NCI-H2196 treated with DMSO at 0.1 percent for 48 hours (cell line): ENCODE results near the gene TIAM1.

Experiments
- DNase-seq: peaks from one replicate; lab custom pipeline; 2025; ENCODE audit not compliant: unreplicated experiment; lab: John Stamatoyannopoulos, UW

The TIAM1 gene

DNA sequence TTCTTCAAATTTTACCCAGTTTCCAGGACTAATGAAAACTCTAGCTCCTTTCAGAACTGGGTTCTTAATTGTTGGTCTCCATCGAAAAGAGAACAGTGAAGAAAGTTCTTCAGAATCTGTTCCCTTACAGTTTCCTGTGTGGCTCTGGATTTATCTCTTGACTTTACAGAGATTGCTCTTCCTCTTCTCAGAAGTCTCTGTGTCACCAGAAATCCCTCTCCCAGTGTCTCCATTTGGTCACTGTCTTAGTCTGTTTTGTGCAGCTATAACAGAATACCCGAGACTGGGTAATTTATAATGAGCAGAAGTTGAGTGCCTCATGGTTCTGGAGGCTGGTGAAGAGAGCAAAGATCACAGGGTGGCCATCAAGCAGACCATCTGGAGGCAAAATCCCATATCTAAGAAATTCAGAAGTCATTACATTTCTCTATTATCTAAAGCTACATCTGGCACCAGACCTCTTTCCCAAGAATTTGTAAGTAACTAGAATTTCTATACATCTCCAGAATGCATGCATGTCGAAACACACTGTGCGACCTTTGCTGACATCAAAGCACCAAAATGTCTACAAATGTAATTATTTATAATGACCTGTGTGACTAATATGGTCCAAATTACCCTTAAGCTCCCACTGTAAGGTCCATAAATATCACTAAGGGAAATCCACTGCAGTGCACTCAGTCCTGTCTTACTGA lies 240.3 kb downstream of the TIAM1 start:
- no peak for DNase-seq

DNA sequence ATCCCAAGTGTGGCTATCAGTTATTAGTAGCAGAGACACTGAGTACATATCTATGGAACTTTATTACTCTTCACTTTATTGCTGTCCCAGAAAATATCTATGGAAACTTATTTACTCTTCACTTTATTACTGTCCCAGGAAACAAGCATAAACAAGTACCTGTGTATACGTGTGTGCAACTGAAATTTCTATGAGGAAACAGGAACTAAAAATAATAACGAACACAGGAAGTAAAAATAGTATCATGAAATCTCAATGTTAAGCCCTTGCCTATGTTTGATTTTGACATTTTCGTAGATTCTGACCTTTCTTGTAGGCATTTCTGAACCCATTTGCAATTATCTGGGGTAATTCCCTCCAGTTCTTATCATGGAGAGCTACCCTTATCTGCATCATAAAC lies 240.9 kb downstream of the TIAM1 start:
- no peak for DNase-seq

- DNase-seq: no peak
These were observed 244.9 kb downstream of the TIAM1 start for GRCh38 chr21:31099122-31099521.

- peak; percentile 42 for DNase-seq
These were observed 245.5 kb downstream of the TIAM1 start for GRCh38 chr21:31098576-31099005.

DNA sequence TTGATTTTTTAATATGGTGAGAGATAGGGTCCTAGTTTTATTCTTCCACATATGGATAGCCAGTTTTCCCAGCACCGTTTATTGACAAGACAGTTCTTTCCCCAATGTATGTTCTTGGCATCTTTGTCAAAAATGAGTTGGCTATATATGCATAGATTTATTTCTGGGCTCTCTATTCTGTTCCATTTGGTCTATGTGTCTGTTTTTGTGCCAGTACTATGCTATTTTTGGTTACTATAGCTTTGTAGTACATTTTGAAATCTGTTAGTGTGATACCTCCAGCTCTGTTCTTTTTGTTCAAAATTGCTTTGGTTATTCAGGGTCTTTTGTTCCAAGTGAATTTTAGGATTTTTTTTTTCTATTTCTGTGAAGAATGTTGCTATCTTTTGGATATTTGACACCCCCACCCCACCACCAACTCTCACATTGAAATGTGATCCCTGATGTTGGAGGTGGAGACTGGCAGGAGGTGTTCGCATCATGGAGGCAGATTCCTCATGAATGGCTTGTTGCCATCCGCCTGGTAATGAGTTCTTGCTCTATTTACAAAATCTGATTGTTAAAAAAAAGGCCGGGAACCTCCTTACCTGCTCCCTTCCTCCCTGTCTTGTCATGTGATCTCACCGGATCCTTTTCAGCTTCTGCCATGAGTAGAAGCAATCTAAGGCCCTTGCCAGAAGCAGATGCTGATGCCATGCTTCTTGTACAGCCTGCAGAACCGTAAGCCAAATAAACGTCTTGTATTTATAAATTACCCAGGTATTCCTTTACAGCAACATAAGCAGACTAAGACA lies 251.0 kb downstream of the TIAM1 start:
- no peak for DNase-seq

DNA sequence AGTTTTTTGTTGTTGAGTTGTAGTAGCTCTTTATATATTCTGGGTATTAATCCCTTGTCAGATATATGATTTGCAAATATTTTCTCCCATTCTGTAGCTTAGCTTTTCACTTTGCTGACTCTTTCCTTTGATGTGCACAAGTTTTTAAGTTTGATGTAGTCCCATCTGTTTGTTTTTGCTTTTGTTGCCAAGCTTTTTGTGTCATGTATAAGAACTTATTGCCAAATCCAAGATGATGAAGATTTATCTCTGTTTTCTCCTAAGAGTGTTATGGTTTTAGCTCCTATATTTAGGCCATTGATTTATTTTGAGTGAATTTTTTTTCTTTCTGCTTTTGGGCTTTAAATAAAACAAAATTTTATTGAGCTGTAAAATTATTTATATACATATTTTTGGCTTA lies 253.7 kb downstream of the TIAM1 start:
- no peak for DNase-seq

- no peak for DNase-seq
These were observed 255.6 kb downstream of the TIAM1 start for GRCh38 chr21:31088474-31088751.

DNA sequence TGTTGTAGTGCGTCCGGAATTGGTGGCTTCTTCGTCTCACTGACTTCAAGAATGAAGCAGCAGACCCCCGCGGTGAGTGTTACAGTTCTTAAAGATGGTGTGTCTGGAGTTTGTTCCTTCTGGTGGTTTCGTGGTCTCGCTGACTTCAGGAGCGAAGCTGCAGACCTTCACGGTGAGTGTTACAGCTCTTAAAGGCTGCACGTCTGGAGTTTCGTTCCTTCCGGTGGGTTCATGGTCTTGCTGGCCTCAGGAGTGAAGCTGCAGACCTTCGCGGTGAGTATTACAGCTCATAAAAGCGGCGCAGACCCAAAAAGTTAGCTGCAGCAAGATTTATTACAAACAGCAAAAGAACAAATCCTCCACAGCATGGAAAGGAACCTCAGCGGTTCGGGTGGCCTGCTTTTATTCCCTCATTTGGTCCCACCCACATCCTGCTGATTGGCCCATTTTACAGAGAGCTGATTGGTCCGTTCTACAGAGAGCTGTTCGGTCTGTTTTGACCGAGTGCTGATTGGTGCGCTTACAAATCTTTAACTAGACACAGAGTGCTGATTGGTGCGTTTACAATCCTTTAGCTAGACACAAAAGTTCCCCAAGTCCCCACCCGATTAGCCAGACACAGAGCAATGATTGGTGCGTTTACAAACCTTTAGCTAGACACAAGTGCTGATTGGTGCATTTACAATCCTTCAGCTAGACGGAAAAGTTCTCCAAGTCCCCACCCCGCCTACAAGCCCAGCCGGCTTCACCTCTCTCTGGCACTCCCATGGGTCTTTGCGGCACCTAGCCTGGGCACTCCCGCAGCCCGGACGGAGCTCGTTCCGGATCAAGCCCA lies 256.2 kb downstream of the TIAM1 start:
- DNase-seq: no peak

DNA sequence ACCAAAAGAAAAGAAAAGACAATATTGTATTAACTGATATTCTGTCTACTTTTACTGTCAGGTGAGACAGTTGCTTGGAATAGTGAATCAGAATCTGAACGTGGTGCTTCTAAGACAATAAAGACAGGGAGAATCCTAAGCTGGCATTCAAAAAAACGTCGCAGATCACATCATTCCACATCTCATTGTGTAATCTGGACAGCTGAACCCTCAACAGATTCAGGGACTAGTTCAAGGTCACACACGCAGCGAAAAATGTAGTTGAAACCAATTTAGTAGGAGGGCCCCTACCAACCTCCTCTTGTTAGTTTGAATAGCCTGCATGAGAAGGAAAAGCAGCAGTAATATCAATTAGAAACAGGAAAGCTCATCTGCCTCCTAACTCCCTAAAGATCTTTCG lies 259.4 kb downstream of the TIAM1 start:
- no peak for DNase-seq

DNA sequence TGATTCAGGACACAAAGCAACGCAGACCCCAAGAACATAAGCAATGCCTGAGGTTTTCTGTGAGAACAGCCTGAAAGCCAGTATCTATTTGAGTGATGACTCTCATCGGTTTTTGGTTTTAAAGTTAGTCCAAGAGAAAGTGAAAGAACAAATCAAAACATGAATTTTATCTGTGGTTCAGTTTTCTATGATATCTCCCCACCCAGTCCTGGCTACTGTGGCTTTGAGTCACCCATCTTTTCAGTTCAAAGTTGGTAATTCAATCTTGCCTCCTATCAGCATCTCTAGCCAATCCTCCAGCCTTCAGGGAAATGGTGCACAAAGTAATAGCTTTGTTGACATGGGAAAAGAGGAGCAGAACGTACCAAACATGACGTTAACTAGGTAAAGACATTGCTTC lies 265.3 kb downstream of the TIAM1 start:
- DNase-seq: no peak

DNA sequence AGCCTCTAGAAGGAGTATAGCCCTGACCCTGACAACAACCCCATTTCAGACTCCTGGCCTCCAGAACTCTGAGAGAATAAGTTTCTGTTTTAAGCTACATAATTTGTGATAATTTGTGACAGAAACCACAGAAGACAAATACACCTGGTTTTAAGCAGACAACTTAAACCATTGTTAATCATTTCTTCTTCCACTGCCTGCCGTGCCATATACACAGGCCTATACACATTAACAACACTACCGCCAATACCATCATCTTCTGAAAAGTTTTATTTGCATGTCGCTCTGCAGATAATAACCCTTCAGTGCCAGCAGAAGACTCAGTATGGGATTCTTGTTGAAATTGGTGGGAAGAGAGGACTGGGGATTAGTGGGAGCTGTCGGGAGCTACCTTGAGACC lies 265.8 kb downstream of the TIAM1 start:
- no peak for DNase-seq

GRCh38 chr21:31075848-31076247 lies 268.2 kb downstream of the TIAM1 start:
- no peak for DNase-seq

GRCh38 chr21:31072533-31072932 lies 271.5 kb downstream of the TIAM1 start:
- DNase-seq: no peak
